Measurements from ENCODE around the gene DPYSL5. TPM values are rescaled to one million over a fixed set of nuclear protein-coding genes. Genes with fewer than 3 reads are reported as not detected.

Gene DPYSL5
- total RNA-seq, 4 donors from 2014 or later = 0.40 to 2.4 TPM; not detected in 2

DNA sequence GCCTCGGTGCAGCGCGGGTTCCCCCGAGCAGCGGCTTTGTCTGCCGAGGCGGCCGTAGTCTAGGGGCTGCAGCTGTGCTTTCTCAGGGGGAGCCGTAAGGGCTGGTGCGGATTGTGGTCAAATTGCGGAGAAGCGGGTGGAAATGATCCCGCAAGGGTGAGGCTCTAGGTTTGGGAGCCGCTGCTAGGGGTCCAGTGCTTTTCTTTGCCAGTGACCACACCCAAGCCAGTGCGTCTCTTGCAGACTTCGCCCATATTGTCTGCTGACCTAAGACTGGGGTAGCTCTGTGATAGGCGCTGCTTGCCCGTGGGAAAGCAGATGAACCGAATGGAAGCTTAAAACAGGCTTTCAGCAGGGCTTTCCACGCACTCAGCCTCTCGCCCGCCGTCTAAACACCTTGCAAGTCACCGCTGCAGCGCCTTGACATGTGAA is 2.1 kb downstream of the DPYSL5 start:
- TF ChIP-seq POLR2A (IDR thresholded peaks at IDR 0.05) = no peak
- TF ChIP-seq EP300 (IDR thresholded peaks at IDR 0.05) = no peak
- no peak for TF ChIP-seq POLR2AphosphoS5 (IDR thresholded peaks at IDR 0.05)
- Histone ChIP-seq H3K4me1 (peaks cover 0 to 40% (median 32%) of the 10 kb centered on the region in 3 donors), H3K27ac (no peak overlapping the region), H3K4me3 (peak overlapping the region in 1 of 2 donors; percentile 50), H3K9me3 (no peaks in the 10 kb centered on the region), H3K27me3 (peaks cover 98% of the 10 kb centered on the region), H3K36me3 (no peaks in the 10 kb centered on the region)
- WGBS, 2 donors (ENCODE audit: low coverage in 1 of 2) = 38 to 52% methylated on average over 5 to 16 of the region's 25 CpGs
- no peak for ATAC-seq

GRCh38 chr2:26850505-26850904 is 2.6 kb downstream of the DPYSL5 start:
- no peak overlapping the region for H3K27ac ChIP-seq
- H3K36me3 ChIP-seq = no peaks in the 10 kb centered on the region
- ATAC-seq = no peak
- H3K27me3 ChIP-seq = peaks cover 98% of the 10 kb centered on the region
- TF ChIP-seq EP300 (IDR thresholded peaks at IDR 0.05) (no peak), POLR2A (IDR thresholded peaks at IDR 0.05) (no peak), POLR2AphosphoS5 (IDR thresholded peaks at IDR 0.05) (no peak)
- TF ChIP-seq, protein P1, sequence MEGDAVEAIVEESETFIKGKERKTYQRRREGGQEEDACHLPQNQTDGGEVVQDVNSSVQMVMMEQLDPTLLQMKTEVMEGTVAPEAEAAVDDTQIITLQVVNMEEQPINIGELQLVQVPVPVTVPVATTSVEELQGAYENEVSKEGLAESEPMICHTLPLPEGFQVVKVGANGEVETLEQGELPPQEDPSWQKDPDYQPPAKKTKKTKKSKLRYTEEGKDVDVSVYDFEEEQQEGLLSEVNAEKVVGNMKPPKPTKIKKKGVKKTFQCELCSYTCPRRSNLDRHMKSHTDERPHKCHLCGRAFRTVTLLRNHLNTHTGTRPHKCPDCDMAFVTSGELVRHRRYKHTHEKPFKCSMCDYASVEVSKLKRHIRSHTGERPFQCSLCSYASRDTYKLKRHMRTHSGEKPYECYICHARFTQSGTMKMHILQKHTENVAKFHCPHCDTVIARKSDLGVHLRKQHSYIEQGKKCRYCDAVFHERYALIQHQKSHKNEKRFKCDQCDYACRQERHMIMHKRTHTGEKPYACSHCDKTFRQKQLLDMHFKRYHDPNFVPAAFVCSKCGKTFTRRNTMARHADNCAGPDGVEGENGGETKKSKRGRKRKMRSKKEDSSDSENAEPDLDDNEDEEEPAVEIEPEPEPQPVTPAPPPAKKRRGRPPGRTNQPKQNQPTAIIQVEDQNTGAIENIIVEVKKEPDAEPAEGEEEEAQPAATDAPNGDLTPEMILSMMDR (IDR thresholded peaks at IDR 0.05) = no peak
- no peak overlapping the region for H3K4me3 ChIP-seq
- no peaks in the 10 kb centered on the region for H3K9me3 ChIP-seq
- WGBS, 2 donors (ENCODE audit: low coverage in 1 of 2) = 75 to 80% methylated on average over 1 of the region's 1 CpG
- peaks cover 0 to 40% (median 32%) of the 10 kb centered on the region in 3 donors for H3K4me1 ChIP-seq

DNA sequence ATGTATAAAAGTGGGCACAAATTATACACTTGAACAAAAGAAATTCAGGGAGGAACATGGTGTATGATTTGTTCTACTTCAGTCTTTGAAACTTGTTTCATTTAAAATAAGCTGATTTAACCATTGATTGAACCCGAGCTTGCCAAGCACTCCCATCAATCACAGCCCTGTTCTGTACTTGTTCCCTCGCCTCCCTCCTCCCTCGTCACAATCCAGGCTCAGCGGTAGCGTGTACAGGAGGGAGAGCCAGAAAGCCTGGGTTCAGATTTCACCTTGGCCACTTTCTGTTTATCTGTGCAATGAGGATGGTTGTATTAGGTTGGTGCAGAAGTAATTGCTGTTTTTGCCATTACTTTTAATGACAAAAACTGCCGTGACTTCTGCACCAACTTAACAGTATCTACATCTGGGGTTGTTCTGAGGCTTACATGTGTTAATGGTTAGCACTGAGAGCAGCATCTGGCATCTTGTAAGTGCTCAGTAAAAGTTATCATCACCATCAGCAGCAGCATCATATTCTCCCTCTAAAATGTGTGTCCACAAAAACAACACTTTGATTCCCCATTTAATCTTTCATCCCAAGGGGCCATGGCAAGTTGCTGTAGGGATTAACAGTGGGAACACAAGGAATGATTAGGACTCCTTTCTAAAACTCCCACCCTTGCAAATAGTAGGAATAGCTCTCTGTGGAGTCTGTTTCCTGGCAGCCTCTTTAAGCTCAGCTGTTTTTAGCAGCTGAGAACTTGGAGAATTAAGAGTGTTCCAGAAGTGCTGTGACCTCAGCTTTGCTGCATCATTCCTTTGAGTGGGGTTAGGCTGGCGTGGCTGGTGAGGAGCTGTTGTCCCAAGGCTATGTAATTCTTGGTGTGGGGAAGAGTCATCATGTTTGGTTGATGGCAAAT is 4.7 kb downstream of the DPYSL5 start:
- no peaks in the 10 kb centered on the region for H3K9me3 ChIP-seq
- WGBS, 2 donors (ENCODE audit: low coverage in 1 of 2) = 54% methylated on average over 6 to 7 of the region's 7 CpGs
- ATAC-seq = no peak
- H3K27ac ChIP-seq = no peak overlapping the region
- H3K4me3 ChIP-seq = no peak overlapping the region
- H3K36me3 ChIP-seq = no peaks in the 10 kb centered on the region
- peaks cover 85% of the 10 kb centered on the region for H3K27me3 ChIP-seq
- H3K4me1 ChIP-seq = peaks cover 0 to 24% (median 23%) of the 10 kb centered on the region in 3 donors
- TF ChIP-seq POLR2A (IDR thresholded peaks at IDR 0.05) = no peak
- no peak for TF ChIP-seq EP300 (IDR thresholded peaks at IDR 0.05)
- no peak for TF ChIP-seq POLR2AphosphoS5 (IDR thresholded peaks at IDR 0.05)
- TF ChIP-seq, protein P1 (IDR thresholded peaks at IDR 0.05) = no peak

DNA sequence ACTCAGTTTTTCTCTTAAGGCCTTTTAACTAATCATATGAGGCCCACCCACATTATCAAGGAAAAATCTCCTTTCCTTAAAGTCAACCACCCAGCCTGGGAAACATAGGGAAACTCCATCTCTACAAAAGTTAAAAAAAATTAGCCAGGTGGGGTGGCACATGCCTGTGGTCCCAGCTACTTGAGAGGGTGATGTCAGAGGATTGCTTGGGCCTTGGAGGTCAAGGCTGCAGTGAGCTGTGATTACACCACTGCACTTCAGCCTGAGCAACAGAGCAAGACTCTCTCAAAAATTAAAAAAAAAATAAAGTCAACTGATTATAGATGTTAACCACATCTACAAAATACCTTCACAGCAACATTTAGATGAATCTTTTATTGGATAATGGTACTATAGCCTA is 5.8 kb downstream of the DPYSL5 start:
- ATAC-seq = no peak
- no peak for TF ChIP-seq EP300 (IDR thresholded peaks at IDR 0.05)
- TF ChIP-seq POLR2AphosphoS5 (IDR thresholded peaks at IDR 0.05) = no peak
- TF ChIP-seq, protein P1 (IDR thresholded peaks at IDR 0.05) = no peak
- TF ChIP-seq POLR2A (IDR thresholded peaks at IDR 0.05) = no peak
- peaks cover 0 to 14% (median 12%) of the 10 kb centered on the region in 3 donors for H3K4me1 ChIP-seq
- no peak overlapping the region for H3K27ac ChIP-seq
- H3K27me3 ChIP-seq = peaks cover 85% of the 10 kb centered on the region
- H3K9me3 ChIP-seq = no peaks in the 10 kb centered on the region
- H3K4me3 ChIP-seq = no peak overlapping the region
- no peaks in the 10 kb centered on the region for H3K36me3 ChIP-seq

DNA sequence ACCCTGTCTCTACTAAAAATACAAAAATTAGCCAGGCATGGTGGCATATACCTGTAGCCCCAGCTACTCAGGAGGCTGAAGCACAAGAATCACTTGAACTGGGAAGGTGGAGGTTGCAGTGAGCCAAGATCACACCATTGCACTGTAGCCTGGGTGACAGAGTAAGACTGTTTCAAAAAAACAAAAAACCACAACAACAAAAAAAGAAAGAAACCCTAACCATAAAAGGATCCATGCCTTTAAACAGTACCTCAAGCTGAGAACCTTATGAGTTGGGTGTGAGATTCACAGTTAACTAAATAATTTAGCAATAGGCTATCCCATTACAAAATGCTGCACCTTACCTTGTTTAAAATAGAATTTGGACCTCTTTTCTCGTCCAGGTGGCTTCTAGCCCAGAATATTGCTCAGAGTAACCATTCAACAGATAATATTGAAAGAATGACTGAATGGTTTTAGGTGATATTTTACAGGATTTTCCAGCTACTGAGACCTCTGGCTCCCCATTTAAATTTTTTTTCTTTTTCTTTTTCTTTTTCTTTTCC is 6.4 kb downstream of the DPYSL5 start:
- TF ChIP-seq, protein P1 (IDR thresholded peaks at IDR 0.05) = no peak
- TF ChIP-seq EP300 (IDR thresholded peaks at IDR 0.05) = no peak
- no peak overlapping the region for H3K4me3 ChIP-seq
- no peak overlapping the region for H3K27ac ChIP-seq
- peaks cover 83% of the 10 kb centered on the region for H3K27me3 ChIP-seq
- 31 to 71% methylated on average over 1 of the region's 1 CpG for WGBS, 2 donors (ENCODE audit: low coverage in 1 of 2)
- no peak for ATAC-seq
- H3K4me1 ChIP-seq = peaks cover 0 to 8% (median 6%) of the 10 kb centered on the region in 3 donors
- H3K36me3 ChIP-seq = no peaks in the 10 kb centered on the region
- H3K9me3 ChIP-seq = no peaks in the 10 kb centered on the region
